Activated CD4-positive, alpha-beta T cell treated with anti-CD3 and anti-CD28 coated beads, Interleukin-2, Interleukin-4, amounts not matched to agents 100 ng/mL and 50 ng/mL, durations not matched to agents 16 hours and 8 hours (primary cell): Measurements from ENCODE around the gene GRIN2A.

Experiments used
- DNase-seq: peaks from one replicate; pipeline ENCODE4 v3.0.0-alpha.2; 2020; ENCODE audit warnings: low spot score

The GRIN2A gene

GRCh38 chr16:10031473-10031872 is 150.8 kb downstream of the GRIN2A start:
- no peak for DNase-seq

DNA sequence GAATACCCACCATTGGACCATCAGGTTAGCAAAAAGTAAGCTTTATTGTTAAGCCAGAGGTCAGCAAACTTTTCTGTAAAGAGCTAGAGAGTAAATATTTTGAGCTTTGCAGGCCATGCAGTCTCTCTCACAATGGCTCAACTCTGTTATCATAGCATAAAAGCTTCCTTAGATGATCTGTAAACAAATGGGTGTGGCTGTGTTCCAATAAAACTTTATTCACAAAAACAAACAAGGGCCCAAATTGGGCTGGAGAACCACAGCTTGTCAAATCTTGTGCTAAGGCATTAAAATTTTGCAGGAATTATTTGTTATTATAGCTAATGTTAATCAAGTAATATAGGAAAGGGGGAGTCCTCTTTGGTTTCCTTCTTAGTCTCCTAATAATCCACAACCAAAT is 153.6 kb downstream of the GRIN2A start:
- DNase-seq = no peak

DNA sequence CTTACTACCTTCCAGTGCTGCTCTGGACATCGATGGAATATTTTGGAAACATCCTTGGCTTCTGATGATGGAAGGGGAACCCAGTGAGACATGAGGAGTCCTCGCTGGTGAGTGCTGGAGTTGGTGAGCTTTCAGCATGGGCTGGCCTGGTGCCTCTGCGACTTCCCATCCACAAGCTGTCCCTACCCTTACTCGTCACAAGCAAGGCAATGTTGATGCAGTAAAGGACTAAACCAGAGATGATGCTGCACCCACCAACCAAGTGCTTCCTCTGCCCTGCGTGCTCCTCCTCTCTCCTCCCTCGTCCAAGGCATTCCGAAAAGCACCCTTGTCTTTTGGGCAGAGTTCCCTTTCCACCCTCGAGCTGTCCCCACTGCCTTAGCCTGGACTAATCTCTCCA is 154.7 kb downstream of the GRIN2A start:
- DNase-seq = no peak

DNA sequence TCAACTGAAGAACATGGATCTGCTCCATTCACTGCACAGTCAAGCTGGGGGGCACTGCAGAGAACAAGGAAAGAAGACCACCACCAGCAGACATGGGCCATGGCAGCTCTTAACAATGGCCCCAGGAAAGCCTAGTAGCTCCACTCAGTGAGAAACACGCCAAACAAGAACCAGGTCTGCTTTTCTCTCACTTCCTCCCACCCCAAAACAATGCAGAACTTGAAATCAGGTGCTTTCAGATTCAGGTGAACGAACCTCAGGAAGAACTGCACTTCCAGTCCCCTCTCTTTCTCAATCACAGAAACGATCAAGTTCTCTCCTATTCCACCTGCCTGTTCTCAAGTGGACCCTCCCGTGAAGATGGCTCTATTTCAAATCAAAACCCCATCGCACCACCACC is 155.6 kb downstream of the GRIN2A start:
- no peak for DNase-seq

GRCh38 chr16:10022098-10022497 is 160.1 kb downstream of the GRIN2A start:
- DNase-seq = no peak

DNA sequence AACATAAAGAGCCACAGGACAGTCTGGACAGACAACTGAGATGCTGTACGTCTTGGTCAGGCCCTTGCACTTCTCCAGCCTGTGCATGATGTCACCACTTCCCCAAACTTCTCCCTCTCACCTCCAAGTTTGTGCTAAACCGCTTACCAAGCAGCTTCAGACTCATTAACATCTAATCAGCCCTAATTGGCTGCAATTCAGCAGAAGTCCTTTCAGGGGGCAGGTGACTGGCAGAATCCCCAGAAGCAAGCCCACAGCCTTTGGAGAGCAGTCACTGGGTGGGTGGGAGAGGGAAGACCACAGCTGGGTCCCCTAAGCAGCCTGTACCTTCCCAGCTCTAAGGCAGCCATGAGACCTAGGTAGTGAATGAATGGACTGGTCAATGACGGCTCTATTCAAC is 161.4 kb downstream of the GRIN2A start:
- no peak for DNase-seq

DNA sequence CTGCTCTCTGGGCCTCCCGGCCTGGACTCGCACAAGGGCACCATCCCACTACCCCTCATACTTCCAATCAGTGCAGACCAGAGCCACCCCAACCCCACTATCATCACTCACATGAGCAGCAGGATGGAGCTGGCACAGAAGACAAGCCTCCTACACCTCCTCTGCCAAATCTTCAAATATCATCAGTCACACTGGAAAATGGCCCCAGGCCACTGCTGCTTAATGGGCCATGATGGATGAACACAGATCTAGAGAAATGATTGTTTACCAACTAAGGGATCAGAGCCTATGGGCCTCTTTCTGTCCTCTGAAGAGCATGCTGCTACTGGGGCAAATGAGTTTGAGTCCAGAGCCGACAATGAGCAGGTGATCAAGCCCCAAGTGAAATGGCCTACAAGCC is 165.5 kb downstream of the GRIN2A start:
- no peak for DNase-seq

DNA sequence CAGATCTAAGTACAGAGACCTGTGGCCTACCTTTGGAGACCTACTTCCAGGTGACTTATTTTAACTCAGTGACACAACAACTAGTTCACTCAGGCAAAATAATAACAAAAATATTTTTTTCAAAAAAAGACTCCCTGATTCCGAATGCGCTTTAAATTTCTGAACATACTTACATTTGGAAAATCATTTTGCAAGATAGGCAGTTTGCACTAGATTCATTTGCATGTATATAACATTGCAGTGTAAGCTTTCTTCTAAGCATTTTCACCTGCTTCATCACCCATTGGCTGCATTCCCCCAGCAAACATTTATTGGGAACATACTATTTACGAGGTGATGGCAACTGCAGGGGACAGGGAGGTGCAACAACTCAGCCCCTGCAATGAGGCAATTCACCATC is 166.8 kb downstream of the GRIN2A start:
- no peak for DNase-seq

- no peak for DNase-seq
Observed at GRCh38 chr16:10013774-10014173, 168.5 kb downstream of the GRIN2A start.

- no peak for DNase-seq
Observed at GRCh38 chr16:10013364-10013763, 168.9 kb downstream of the GRIN2A start.

DNA sequence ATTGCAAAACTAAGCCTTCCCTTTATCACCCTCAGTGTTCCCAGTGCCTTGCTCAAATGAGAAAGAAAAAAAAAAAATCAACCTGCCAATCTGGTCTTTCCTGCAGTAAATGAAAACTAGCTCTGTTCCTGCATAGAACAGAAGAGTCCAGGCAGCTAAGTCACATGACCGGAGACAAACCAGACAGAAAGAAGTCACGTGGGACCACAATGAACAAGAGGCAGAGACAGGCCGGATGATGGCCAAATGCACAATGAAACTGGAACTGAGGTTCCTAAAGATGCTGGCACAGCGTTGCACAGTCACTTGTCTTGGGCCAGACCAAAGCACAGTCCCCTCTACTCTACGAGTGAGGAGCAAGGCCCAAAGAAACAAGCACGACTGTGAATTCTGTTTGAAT is 172.5 kb downstream of the GRIN2A start:
- no peak for DNase-seq

DNA sequence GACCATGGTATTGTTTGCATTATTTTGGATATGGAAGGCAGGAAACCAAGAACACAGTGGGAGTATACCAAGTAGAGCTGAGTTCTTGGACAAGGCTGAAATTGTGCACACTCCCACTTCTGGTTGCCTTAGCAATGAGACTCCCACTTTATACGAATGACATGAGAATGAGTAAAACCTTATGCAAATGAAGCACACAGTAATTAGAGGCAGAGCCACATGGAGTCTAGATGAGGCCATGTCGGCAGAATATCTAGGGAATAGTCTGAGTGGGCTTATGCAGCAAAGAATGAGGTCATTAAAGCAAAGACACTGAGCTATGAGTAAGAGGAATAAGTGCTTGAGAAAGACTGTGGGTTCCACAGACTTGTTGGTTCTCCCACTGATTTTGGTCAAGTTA is 178.7 kb downstream of the GRIN2A start:
- no peak for DNase-seq

DNA sequence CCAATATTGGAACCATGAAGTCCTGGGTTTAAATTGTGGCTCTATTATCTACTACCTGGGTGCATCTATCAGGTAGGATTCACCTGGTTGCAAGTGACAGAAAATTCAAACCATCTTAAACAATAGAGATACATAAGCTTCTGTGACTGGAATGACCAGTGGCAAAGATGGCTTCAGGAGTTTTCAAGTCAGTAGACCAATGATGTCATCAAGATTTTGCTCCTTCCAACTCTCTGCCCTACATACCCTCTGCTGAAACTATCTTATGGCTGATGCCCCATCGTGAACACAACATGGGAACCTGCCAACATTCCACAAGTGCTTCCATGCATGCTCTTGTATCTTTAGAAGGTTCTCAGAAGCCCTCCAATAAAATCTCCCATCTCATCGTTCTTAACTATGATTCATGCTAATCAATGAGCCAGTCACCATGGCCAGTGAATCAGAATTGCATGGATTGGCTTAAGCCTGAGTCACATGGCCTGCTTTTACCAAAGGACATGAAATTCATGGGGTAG is 180.9 kb downstream of the GRIN2A start:
- no peak for DNase-seq

- no peak for DNase-seq
Observed at GRCh38 chr16:9996221-9996620, 186.0 kb downstream of the GRIN2A start.

- DNase-seq = no peak
Observed at GRCh38 chr16:9992441-9992840, 189.8 kb downstream of the GRIN2A start.

DNA sequence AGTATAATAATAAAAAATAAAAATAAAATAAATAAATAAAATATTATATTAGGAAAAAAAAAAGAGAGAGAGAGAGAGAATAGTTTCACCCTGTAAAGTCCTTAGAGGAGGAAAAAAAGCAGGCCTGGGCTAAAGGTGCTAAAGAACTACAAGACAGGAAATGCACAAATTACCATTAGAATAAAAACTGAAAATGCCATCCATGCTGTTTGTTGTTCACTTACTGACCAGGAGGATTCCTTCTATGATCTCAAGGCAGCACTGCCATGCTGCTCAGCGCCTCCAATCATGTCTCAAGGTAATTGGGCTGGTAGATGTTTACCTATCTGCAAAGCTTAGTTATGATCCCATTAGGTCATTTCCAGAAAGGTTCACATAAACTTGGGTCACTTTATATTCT is 201.2 kb downstream of the GRIN2A start:
- DNase-seq = no peak

- no peak for DNase-seq
Observed at GRCh38 chr16:9978160-9978725, 204.0 kb downstream of the GRIN2A start.

DNA sequence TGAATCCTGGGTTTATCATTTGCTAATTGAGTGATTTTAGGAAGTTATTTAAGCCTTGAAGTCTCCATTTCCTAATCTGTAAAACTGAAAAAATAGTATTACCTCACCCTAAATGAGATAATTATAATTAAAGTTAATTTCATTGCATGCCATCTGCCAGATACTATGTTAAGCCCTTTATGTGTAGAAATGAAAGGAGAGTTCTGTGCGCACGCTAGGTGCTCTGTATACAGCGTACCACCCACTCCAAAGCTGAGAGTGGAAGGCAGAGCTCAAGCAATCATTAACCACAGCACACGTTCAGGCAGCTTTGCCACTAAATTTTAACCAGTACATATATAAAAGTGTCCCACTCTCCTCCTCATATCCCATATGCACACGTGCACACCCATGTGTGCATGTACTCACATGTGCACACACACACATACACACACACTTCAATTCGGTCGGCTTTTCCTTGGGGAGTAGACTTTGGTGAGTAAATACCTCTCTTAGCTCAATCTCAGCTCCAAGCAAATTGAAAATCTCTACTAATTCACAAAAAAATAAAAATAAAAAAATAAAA is 204.8 kb downstream of the GRIN2A start:
- no peak for DNase-seq

- DNase-seq = no peak
Observed at GRCh38 chr16:9976601-9977000, 205.6 kb downstream of the GRIN2A start.

- no peak for DNase-seq
Observed at GRCh38 chr16:9971907-9972306, 210.3 kb downstream of the GRIN2A start.

- no peak for DNase-seq
Observed at GRCh38 chr16:9970796-9971195, 211.4 kb downstream of the GRIN2A start.

GRCh38 chr16:9970244-9970643 is 212.0 kb downstream of the GRIN2A start:
- DNase-seq = no peak

DNA sequence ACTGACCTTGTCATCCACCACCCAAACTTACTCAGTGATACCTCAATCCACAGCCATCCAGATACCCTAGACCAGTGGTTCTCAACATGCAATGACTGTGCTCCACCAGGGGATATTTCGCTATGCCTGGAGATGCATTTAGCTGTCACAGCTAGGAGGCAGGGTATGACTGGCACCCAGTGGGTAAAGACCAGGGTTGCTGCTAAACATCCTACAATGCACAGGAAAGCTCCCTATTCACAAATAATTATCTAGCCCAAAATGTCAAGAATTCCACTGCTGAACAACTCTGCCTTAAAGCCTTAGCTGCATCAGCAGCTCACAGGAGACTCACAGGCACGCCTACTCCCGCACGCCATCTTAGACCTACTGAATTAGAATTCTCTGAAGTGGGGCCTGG is 212.6 kb downstream of the GRIN2A start:
- no peak for DNase-seq

GRCh38 chr16:9966569-9967157 is 215.6 kb downstream of the GRIN2A start:
- DNase-seq = peak; percentile 57
